ENCODE data around the gene ARPC2.

GRCh38 chr2:218259099-218259961 is 42.3 kb downstream of the ARPC2 start:
- TF ChIP-seq CTCF (conservative IDR thresholded peaks at IDR 0.05; ENCODE audit: low read length) (no peak), EZH2phosphoT487 (IDR thresholded peaks at IDR 0.05; ENCODE audit: borderline replicate concordance) (no peak)
